AG09319 (cell line): Measurements from ENCODE around the gene MZB1.

Experiments used
- DNase-seq: peaks from one replicate; pipeline ENCODE4 v3.0.0-alpha.2; 2010; ENCODE audit warnings: low read depth; ENCODE audit errors: extremely low read depth
- TF ChIP-seq, protein P1 (sequence below): IDR thresholded peaks from 2 replicates; pipeline ENCODE4 v1.5.1; 2011; ENCODE audit warnings: low read depth, mild to moderate bottlenecking, inconsistent platforms, low read length, moderate library complexity

Gene MZB1

DNA sequence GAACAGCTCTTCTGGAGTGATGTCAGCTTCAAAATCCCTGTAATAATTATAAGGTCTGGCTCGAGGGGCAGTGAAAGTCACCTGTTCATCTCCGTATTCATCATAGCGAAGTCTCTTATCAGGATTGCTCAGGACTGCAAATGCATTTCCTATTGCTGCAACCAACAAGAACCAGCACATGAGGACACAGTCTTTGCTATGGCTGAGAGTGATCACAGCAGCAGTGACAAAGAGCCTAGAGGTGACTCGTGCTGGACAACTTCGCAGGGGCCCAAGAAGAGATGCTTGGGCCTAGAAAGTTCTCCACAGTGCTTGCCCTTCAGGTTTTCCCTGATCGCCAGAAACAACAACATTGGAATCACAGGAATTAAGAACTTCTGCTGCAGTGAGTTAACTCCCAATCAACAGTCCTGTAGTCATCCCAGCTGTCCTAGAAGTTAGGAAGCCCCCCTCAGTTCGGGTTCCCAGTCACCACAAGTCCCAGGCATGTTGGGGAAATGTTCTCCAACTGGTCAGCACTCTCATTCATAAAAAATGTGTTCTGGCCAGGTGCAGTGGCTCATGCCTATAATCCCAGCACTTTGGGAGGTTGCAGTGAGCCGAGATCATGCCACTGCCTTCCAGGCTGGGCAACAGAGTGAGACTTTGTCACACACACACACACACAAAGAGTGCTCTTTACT is 36.6 kb upstream of the MZB1 start:
- peak; percentile 11 for DNase-seq
- TF ChIP-seq, protein P1, sequence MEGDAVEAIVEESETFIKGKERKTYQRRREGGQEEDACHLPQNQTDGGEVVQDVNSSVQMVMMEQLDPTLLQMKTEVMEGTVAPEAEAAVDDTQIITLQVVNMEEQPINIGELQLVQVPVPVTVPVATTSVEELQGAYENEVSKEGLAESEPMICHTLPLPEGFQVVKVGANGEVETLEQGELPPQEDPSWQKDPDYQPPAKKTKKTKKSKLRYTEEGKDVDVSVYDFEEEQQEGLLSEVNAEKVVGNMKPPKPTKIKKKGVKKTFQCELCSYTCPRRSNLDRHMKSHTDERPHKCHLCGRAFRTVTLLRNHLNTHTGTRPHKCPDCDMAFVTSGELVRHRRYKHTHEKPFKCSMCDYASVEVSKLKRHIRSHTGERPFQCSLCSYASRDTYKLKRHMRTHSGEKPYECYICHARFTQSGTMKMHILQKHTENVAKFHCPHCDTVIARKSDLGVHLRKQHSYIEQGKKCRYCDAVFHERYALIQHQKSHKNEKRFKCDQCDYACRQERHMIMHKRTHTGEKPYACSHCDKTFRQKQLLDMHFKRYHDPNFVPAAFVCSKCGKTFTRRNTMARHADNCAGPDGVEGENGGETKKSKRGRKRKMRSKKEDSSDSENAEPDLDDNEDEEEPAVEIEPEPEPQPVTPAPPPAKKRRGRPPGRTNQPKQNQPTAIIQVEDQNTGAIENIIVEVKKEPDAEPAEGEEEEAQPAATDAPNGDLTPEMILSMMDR: no peak

DNA sequence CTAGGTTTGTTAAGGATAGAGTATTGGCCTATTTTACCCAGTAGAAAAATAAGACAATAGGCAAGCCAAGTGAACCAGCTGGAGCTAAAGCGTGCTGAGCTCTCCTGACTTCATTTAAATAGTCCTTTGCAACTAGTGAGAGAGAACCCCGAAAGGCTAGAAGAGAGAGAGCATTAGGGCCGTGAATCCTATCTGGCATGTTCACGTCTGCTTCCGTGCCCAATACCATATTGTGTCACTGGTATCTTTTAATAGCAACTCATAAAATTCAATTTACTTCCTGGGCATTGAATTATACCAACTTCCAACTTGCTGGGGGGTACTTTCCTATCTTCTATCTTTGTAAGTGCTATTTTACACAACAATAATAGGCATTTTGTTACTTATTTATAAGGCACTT is 35.8 kb upstream of the MZB1 start:
- DNase-seq: no peak
- TF ChIP-seq, protein P1: no peak

DNA sequence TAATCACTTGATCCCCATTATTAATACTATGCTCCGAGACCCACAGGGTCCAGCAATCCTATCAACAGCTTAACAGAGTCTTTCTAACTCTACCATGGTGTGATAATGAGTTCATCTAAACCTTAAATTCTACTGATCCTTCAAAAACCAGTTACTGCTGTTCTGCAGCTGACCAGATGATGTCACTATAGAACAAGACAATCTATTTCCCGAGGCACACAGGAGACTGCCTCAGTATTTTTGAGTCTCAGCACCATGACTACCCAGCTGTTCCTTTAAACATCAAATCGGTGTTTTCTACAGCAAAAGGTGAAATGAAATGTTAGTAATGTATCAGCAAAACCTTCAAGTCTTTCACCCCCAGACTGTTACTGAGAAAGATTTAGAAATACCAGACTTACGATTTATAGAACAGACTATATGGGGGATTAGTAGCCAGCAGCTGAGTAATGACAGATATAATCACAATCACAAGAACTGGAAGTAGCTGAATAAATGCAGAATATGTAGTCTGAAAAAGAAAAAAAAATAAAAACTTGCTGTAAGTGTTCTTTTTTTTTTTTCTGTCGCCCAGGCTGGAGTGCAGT is 32.7 kb upstream of the MZB1 start:
- DNase-seq: peak; percentile 49
- TF ChIP-seq, protein P1: peak; percentile 93

DNA sequence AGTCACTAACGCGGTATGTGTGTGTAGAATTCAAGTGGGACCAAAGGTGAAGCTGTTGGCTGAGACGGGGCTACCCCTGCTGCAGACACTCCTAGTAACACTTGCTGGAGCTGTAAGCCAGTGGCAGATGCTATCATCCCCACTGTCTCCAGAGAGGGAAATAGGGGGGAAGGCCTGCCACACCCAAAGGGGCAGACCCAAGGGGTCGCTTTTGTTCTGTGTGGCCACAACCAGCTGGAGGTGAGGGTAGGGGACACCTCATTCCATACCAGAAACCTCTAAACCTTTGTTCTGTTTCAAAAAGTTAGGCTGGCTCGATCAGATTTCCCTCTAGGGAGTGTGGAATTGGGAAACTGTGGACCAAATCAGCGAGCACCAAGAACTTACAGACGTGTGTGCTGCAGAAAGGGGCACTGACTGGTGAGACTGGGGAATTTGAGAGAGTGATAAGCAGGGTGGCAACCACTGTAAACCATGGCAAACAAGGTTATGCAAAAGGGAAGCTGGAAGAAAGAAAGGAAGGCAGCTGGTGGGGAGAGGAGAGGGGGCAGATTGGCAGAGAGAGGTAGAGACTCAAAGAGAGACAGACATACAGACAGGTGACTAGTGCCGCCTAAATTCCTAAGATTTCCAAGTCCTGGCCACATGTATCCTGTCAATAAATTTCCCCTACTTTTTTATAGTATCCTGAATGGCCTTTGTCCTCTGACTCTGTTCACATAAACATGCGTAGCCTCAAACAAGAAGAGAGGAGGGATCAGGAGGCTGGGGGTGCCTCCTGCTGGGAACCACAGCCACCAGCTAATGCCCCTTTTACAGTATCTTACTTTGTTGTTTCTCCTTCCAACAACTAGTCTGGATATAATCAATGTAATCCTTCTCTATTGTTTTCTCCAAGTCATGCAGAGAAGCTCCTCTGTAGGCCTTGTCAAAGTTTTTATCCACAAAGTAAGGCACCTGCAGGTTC is 29.8 kb upstream of the MZB1 start:
- TF ChIP-seq, protein P1: no peak
- DNase-seq: no peak

DNA sequence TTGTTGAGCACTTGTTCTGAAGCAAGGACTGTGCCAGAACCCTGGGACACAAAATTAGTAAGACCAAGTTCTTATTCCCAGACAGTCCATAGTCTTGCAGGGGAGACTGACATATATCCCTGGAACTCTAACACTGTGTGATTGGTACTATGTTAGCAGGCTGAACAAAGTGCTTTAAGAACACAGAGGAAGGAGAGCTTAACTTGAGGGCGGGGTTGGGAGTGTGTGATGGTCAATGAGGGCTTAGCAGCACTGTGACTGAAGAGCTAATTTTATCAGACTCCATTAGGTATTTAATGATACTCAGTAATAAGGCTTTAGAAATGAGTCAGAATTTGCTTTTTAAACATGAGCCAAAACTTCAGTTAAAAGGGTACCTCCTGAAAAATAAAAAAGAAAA is 29.1 kb upstream of the MZB1 start:
- TF ChIP-seq, protein P1: no peak
- no peak for DNase-seq

DNA sequence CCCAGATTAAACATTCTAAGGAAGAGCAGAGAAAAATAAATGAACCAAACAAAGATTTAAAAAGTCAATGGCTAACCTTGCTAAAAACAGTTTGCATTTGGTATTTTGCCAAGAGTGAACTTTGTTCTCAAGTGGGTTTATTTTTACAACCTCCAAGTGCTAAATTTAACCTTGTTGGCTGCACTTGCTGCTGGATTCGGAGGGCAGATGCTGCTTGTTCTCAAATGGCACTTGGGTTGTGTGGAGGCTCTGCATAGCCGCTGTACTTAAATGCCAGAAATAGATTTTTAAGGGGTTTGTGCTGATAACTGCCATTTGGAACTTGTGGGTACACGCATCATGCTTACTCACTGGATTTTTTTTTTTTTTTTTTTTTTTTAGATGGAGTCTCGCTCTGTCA is 27.5 kb upstream of the MZB1 start:
- TF ChIP-seq, protein P1: no peak
- DNase-seq: no peak

DNA sequence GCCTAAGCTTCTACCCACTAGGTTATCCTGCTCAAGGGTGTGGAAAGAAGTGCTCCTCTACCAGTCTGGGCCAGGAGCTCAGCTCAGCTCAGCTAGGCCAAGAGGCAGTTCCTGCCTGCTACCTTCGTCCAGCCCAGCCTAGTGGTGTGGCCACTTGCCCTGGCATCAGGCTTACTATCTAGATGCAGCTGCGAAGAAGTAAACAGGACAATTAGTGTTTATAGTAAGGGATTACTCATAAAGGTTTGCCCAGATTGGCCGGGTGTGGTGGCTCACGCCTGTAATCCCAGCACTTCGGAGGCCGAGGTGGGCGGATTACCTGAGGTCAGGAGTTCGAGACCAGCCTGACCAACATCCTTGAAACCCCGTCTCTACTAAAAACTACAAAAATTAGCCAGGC is 26.9 kb upstream of the MZB1 start:
- DNase-seq: no peak
- TF ChIP-seq, protein P1: no peak
